ENCODE measurements around the gene RPRD2.

RPRD2 gene

GRCh38 chr1:150516050-150516591 lies 152.2 kb downstream of the RPRD2 start:
- peak; percentile 27 for DNase-seq

GRCh38 chr1:150516616-150517015 lies 152.7 kb downstream of the RPRD2 start:
- DNase-seq = no peak

GRCh38 chr1:150521196-150521968 lies 157.4 kb downstream of the RPRD2 start:
- DNase-seq = no peak

- no peak for DNase-seq
Measured at GRCh38 chr1:150525348-150525747, 161.4 kb downstream of the RPRD2 start.
